Measurements from ENCODE around the gene SLC18B1. TPM values are rescaled to one million over a fixed set of nuclear protein-coding genes. Genes with fewer than 3 reads are reported as not detected.

Gene SLC18B1
- total and polyA plus RNA-seq, 7 experiments from 2014 or later: 5.7 to 18.3 (median 16.0) TPM

- H3K4me1 ChIP-seq (ENCODE audit: control insufficient read depth in 2 of 2, insufficient read depth in 2 of 2, low read length in 2 of 2): no peaks in the 10 kb centered on the region
- no peak for ATAC-seq
- H3K36me3 ChIP-seq (ENCODE audit: control insufficient read depth in 2 of 3, insufficient read depth in 3 of 3, low read length in 3 of 3): no peaks in the 10 kb centered on the region
- CTCF ChIA-PET: interaction anchor here (0.7 kb wide), 1 partner anchor 440 kb away, joined by 3 read pairs; no protein-coding TSS in a partner anchor
- peaks cover 0 to 3% (median 0%) of the 10 kb centered on the region in 7 donors for H3K4me1 Mint-ChIP-seq
- DNase-seq: no peak
- no peak overlapping the region for H3K4me3 Mint-ChIP-seq
- POLR2A ChIA-PET: no interaction called here
- H3K27me3 ChIP-seq (ENCODE audit: control insufficient read depth in 2 of 2, insufficient read depth in 2 of 2, low read length in 2 of 2): no peaks in the 10 kb centered on the region
- no peak overlapping the region for H3K4me3 ChIP-seq (ENCODE audit: low read length)
- H3K36me3 Mint-ChIP-seq: peaks cover 0 to 3% (median 0%) of the 10 kb centered on the region in 5 donors
- peaks cover 0 to 2% (median 0%) of the 10 kb centered on the region in 11 donors for H3K9me3 Mint-ChIP-seq
- no peak overlapping the region for H3K27ac ChIP-seq (ENCODE audit: low read depth, low read length)
- no peaks in the 10 kb centered on the region for H3K9me3 ChIP-seq (ENCODE audit: control insufficient read depth in 2 of 3, low read length in 3 of 3)
- H3K27ac Mint-ChIP-seq: no peak overlapping the region
- intact Hi-C loops (cut with micrococcal nuclease): no loop called here
- H3K27me3 Mint-ChIP-seq: peaks cover 0 to 9% (median 0%) of the 10 kb centered on the region in 5 donors
Observed at GRCh38 chr6:132719736-132720448, 78.5 kb downstream of the SLC18B1 start.

Other genes starting within 250 kb of the SLC18B1 start
- gene TAAR8, start 246.0 kb downstream of the SLC18B1 start, total RNA-seq: not detected
- gene TAAR8, start 246.0 kb downstream of the SLC18B1 start, polyA plus RNA-seq: not detected
- not detected for gene TAAR6, start 228.3 kb downstream of the SLC18B1 start, total RNA-seq
- not detected for gene TAAR6, start 228.3 kb downstream of the SLC18B1 start, polyA plus RNA-seq
- not detected for gene TAAR5, start 208.9 kb downstream of the SLC18B1 start, total RNA-seq
- gene TAAR5, start 208.9 kb downstream of the SLC18B1 start, polyA plus RNA-seq: not detected
- gene TAAR2, start 174.4 kb downstream of the SLC18B1 start, total RNA-seq: not detected
- gene TAAR2, start 174.4 kb downstream of the SLC18B1 start, polyA plus RNA-seq: not detected
- gene TAAR1, start 139.5 kb downstream of the SLC18B1 start, total RNA-seq: not detected
- not detected for gene TAAR1, start 139.5 kb downstream of the SLC18B1 start, polyA plus RNA-seq
- 1 to 10 TPM in 2 of 5 experiments, under 1 TPM in 1, not detected in 2; 0.11 to 8.4 (median 1.1) TPM for gene VNN1, start 84.6 kb downstream of the SLC18B1 start, total RNA-seq
- not detected for gene VNN1, start 84.6 kb downstream of the SLC18B1 start, polyA plus RNA-seq
- 10 to 100 TPM in 4 of 5 experiments, 1 to 10 TPM in 1; 9.7 to 47.0 (median 32.1) TPM for gene VNN2, start 40.7 kb downstream of the SLC18B1 start, total RNA-seq
- gene VNN2, start 40.7 kb downstream of the SLC18B1 start, polyA plus RNA-seq: 10 to 100 TPM; 43.6 to 52.3 TPM
- 1,000 to 10,000 TPM; 1,361 to 2,870 (median 2,682) TPM for gene RPS12, start 15.9 kb upstream of the SLC18B1 start, total RNA-seq
- 1,000 to 10,000 TPM; 2,662 to 3,656 TPM for gene RPS12, start 15.9 kb upstream of the SLC18B1 start, polyA plus RNA-seq

Measured in naive thymus-derived CD4-positive, alpha-beta T cell (primary cell).